Rectal smooth muscle tissue (tissue), 1 donor: ENCODE results near the gene CIROP.

Experiments used
- H3K27ac ChIP-seq: one replicate; pipeline ENCODE4 v1.7.0; 2013; ENCODE audit warnings: low read depth, low read length, inconsistent platforms
- H3K27me3 ChIP-seq: one replicate; pipeline ENCODE4 v1.7.0; 2013; ENCODE audit warnings: low read length; ENCODE audit not compliant: control insufficient read depth, insufficient read depth
- H3K36me3 ChIP-seq: one replicate; pipeline ENCODE4 v1.7.0; 2013; ENCODE audit warnings: low read length; ENCODE audit not compliant: control insufficient read depth, insufficient read depth
- H3K4me1 ChIP-seq: one replicate; pipeline ENCODE4 v1.7.0; 2013; ENCODE audit warnings: low read length; ENCODE audit not compliant: control insufficient read depth, insufficient read depth
- H3K4me3 ChIP-seq: one replicate; pipeline ENCODE4 v1.7.0; 2013; ENCODE audit warnings: low read length
- H3K9ac ChIP-seq: one replicate; pipeline ENCODE4 v1.7.0; 2013; ENCODE audit warnings: low read length

The CIROP gene

DNA sequence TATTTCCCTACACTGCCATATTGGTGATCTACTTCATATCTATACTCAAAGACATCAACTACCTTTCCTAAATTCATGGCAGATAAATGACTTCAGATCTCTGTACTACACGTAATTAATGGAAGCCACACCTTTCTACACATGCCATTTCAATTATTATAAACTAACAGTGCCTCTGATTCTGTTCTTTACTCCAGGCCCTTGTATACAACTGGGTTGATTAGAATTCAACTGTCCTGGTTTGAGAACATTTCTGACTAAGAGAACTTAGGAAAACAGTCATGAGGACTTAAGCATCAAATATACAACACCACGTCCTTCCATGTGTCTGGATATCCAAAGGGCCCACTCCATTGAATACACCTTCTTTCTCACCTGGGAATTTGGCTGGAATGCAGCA lies 11.7 kb downstream of the CIROP start:
- H3K4me3 ChIP-seq, result no peak overlapping the region

GRCh38 chr14:23091294-23092225 lies 13.2 kb downstream of the CIROP start:
- H3K4me1 ChIP-seq, result peaks cover 13% of the 10 kb centered on the region
- H3K36me3 ChIP-seq, result peaks cover 30% of the 10 kb centered on the region
- H3K9ac ChIP-seq, result no peak overlapping the region
- no peaks in the 10 kb centered on the region for H3K27me3 ChIP-seq
- no peak overlapping the region for H3K27ac ChIP-seq
- H3K4me3 ChIP-seq, result no peak overlapping the region

More for the DNA sequence above, 11.7 kb downstream of the CIROP start:
- peaks cover 26% of the 10 kb centered on the region for H3K36me3 ChIP-seq
- no peak overlapping the region for H3K9ac ChIP-seq
- H3K27me3 ChIP-seq, result no peaks in the 10 kb centered on the region
- no peak overlapping the region for H3K27ac ChIP-seq
- H3K4me1 ChIP-seq, result peaks cover 22% of the 10 kb centered on the region

DNA sequence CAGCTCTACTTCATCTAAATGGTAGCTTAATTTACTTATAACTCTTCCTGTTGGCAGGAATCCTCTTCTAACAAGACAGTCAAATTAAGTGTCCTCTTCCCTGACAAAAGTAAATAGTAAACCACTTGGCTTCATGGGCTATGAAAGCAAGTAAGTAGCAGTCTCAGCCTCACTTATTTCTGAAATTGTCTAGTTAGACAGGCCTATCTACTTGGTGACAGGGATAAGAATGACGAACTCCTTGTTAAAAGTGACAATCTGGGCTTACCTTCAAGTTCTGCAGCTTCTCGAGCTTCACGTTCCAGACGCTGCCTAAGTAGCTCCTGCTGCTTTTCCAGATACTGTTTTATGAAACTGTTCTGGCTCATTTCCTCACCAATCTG lies 14.5 kb downstream of the CIROP start:
- Histone ChIP-seq H3K27me3 (no peaks in the 10 kb centered on the region), H3K9ac (no peak overlapping the region), H3K4me1 (peaks cover 12% of the 10 kb centered on the region), H3K36me3 (peaks cover 37% of the 10 kb centered on the region), H3K4me3 (no peak overlapping the region), H3K27ac (no peak overlapping the region)

DNA sequence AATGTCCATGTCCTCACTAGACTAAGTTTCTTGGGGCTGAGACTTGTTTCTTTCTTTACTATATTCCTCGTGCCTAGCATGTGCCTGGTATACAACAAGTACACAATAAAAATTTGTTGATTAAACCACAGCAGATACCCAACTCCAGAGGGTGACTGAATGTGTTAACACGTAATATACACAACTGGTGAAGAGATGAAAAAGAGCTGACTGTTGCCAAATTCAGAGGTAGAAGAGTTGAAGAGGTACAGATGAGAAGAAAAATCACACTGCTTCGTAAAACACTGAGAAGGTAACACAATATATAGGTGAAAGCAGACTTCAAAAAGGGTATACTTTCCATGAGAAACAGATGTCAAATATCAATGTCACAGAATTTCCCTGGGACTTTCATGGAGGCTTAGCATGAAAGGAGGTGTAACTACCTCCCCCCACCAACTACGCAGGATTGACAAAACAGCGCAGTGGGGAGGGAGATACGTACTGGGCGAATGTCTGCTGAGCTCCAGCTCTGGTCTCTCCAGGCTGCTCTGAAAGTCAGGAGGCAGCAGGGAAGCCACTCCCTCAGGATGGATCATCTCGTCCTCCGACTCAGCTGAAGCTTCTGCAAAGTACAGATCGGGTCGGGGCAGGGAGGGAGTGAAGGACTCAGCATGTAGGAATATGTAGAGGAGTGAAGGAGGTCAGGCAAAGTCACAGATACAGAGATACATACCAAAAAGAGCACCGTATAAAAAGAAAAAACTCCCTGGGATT lies 15.1 kb downstream of the CIROP start:
- no peak overlapping the region for H3K4me3 ChIP-seq
- H3K27ac ChIP-seq, result no peak overlapping the region
- H3K36me3 ChIP-seq, result peaks cover 37% of the 10 kb centered on the region
- H3K27me3 ChIP-seq, result no peaks in the 10 kb centered on the region
- peaks cover 12% of the 10 kb centered on the region for H3K4me1 ChIP-seq
- no peak overlapping the region for H3K9ac ChIP-seq

- H3K4me1 ChIP-seq, result no peaks in the 10 kb centered on the region
- no peak overlapping the region for H3K4me3 ChIP-seq
- H3K27me3 ChIP-seq, result no peaks in the 10 kb centered on the region
- H3K36me3 ChIP-seq, result peaks cover 35% of the 10 kb centered on the region
- H3K9ac ChIP-seq, result no peak overlapping the region
- H3K27ac ChIP-seq, result no peak overlapping the region
Observed at GRCh38 chr14:23086565-23086964, 18.2 kb downstream of the CIROP start.

DNA sequence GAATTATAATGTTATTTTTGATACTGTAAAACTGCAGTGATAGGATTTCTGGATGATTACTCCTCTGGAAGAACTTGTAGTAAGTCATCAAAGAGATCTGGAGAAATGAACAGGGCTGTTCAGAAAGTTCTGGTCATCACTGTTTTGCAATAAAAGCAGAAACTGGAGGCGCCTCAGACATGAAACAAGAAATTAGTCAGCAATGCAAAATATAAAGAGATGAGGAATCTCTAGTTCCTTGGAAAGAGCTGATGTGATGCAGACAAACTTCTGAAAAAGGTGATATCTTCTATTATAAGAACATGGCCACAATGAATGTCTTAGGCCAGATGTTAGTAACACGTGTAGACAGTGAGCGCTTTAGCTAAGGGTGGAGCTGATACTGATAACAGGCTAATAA lies 19.3 kb downstream of the CIROP start:
- no peaks in the 10 kb centered on the region for H3K27me3 ChIP-seq
- no peak overlapping the region for H3K9ac ChIP-seq
- no peak overlapping the region for H3K4me3 ChIP-seq
- H3K4me1 ChIP-seq, result no peaks in the 10 kb centered on the region
- peaks cover 39% of the 10 kb centered on the region for H3K36me3 ChIP-seq
- no peak overlapping the region for H3K27ac ChIP-seq

- Histone ChIP-seq H3K4me1 (no peaks in the 10 kb centered on the region), H3K4me3 (no peak overlapping the region), H3K9ac (no peak overlapping the region), H3K36me3 (peaks cover 47% of the 10 kb centered on the region), H3K27me3 (no peaks in the 10 kb centered on the region), H3K27ac (no peak overlapping the region)
Observed at GRCh38 chr14:23080474-23080873, 24.3 kb downstream of the CIROP start.

DNA sequence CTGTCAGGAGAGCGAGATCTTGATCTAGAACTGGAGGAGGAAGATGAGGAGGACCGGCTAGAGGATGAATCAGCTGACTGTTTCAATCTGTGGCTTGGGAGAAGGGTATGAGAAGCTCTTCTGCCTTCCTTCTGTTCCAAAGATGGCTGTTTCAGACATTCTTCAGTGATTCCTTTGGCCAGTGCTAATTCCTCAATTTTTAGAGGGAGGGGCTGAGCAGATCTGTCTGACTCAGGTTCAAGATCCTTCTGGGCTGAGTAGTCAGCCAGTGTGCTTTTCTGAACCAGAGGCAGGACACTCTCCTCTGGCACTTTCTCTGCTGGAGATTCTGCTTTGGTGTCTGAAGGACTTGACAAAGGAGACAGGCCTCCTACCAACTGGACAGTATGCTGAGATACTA lies 25.1 kb downstream of the CIROP start:
- H3K27ac ChIP-seq, result no peak overlapping the region

DNA sequence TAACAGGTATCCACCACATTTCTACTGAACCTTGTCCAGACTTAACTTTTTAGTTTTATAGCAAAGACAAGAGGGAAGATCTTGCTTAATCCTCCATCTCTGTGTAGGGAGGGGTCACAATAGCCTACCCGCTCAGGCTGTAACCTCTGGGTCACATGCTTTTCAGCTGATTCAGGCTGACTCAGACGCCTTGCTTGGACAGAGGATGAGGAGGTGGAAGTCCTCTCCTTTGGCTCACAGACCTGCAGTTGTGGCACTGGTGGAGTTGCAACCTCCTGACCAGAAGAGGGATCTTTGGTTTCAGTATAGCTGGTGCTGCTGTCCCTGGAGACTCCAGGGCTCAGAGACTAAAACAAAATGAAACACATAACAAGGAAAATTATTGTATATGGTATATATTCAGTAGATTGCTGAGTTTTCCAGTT lies 26.1 kb downstream of the CIROP start:
- no peak overlapping the region for H3K9ac ChIP-seq
- peaks cover 52% of the 10 kb centered on the region for H3K36me3 ChIP-seq
- no peak overlapping the region for H3K27ac ChIP-seq

More for the DNA sequence above, 25.1 kb downstream of the CIROP start:
- no peak overlapping the region for H3K4me3 ChIP-seq
- peaks cover 49% of the 10 kb centered on the region for H3K36me3 ChIP-seq
- H3K4me1 ChIP-seq, result no peaks in the 10 kb centered on the region
- no peak overlapping the region for H3K9ac ChIP-seq
- no peaks in the 10 kb centered on the region for H3K27me3 ChIP-seq

GRCh38 chr14:23077962-23078361 lies 26.8 kb downstream of the CIROP start:
- Histone ChIP-seq H3K27me3 (no peaks in the 10 kb centered on the region), H3K27ac (no peak overlapping the region), H3K4me1 (no peaks in the 10 kb centered on the region), H3K9ac (no peak overlapping the region), H3K36me3 (peaks cover 53% of the 10 kb centered on the region), H3K4me3 (no peak overlapping the region)

More for the DNA sequence above, 26.1 kb downstream of the CIROP start:
- H3K4me3 ChIP-seq, result no peak overlapping the region
- H3K27me3 ChIP-seq, result no peaks in the 10 kb centered on the region
- H3K4me1 ChIP-seq, result no peaks in the 10 kb centered on the region

- Histone ChIP-seq H3K9ac (no peak overlapping the region), H3K27ac (no peak overlapping the region), H3K4me3 (no peak overlapping the region), H3K27me3 (no peaks in the 10 kb centered on the region), H3K36me3 (peaks cover 55% of the 10 kb centered on the region), H3K4me1 (peaks cover 7% of the 10 kb centered on the region)
Observed at GRCh38 chr14:23076785-23077408, 27.9 kb downstream of the CIROP start.

DNA sequence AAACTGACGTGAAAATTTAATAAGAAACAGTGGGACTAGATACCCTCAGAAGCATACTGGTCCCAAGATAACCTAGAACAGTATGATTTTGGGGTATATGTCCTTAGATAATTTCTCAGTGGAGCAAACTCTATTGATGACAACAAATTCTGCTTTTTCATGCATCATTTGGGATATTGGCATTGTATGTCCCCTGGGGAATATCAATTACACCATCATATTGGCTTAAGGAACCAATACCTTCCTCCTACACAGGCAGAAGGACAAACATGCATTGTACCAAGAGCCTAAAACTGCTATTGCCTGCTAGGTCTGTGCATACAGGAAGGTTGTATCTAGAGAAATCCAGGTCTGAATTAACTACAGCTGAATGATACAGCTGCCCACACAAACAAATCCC lies 29.9 kb downstream of the CIROP start:
- H3K27ac ChIP-seq, result no peak overlapping the region

More for the DNA sequence above, 29.9 kb downstream of the CIROP start:
- H3K4me3 ChIP-seq, result no peak overlapping the region
- H3K4me1 ChIP-seq, result peaks cover 16% of the 10 kb centered on the region
- no peaks in the 10 kb centered on the region for H3K27me3 ChIP-seq
- no peak overlapping the region for H3K9ac ChIP-seq
- H3K36me3 ChIP-seq, result peaks cover 41% of the 10 kb centered on the region
